Measurements from ENCODE around the gene GBA2. TPM values are rescaled to one million over a fixed set of nuclear protein-coding genes. Genes with fewer than 3 reads are reported as not detected.

Gene GBA2
- 53.7 and 57.0 TPM in 2 replicates for total RNA-seq

GRCh38 chr9:35748858-35749514, at the start of gene GBA2, which contains the start of gene RGP1:
Gene GBA2, minus strand, starts transcription at chr9:35749228. Its CDS starts 524 bp downstream, at chr9:35748704.
Gene RGP1, plus strand, starts transcription at chr9:35749287. Its CDS starts 469 bp downstream, at chr9:35749756.
- TF ChIP-seq, protein P1, sequence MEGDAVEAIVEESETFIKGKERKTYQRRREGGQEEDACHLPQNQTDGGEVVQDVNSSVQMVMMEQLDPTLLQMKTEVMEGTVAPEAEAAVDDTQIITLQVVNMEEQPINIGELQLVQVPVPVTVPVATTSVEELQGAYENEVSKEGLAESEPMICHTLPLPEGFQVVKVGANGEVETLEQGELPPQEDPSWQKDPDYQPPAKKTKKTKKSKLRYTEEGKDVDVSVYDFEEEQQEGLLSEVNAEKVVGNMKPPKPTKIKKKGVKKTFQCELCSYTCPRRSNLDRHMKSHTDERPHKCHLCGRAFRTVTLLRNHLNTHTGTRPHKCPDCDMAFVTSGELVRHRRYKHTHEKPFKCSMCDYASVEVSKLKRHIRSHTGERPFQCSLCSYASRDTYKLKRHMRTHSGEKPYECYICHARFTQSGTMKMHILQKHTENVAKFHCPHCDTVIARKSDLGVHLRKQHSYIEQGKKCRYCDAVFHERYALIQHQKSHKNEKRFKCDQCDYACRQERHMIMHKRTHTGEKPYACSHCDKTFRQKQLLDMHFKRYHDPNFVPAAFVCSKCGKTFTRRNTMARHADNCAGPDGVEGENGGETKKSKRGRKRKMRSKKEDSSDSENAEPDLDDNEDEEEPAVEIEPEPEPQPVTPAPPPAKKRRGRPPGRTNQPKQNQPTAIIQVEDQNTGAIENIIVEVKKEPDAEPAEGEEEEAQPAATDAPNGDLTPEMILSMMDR (IDR thresholded peaks at IDR 0.05; ENCODE audit: insufficient read depth, low read length, poor library complexity, severe bottlenecking), result no peak
- Histone ChIP-seq H3K4me3 (ENCODE audit: low read depth, low read length) (peak within 1 kb of the TSS; percentile 83), H3K27me3 (ENCODE audit: control insufficient read depth, insufficient read depth, low read length) (no peaks in the 10 kb centered on the region), H3K36me3 (ENCODE audit: control insufficient read depth, insufficient read depth, low read length) (peaks cover 3% of the 10 kb centered on the region)
- DNase-seq (ENCODE audit: low read depth), result no peak

DNA sequence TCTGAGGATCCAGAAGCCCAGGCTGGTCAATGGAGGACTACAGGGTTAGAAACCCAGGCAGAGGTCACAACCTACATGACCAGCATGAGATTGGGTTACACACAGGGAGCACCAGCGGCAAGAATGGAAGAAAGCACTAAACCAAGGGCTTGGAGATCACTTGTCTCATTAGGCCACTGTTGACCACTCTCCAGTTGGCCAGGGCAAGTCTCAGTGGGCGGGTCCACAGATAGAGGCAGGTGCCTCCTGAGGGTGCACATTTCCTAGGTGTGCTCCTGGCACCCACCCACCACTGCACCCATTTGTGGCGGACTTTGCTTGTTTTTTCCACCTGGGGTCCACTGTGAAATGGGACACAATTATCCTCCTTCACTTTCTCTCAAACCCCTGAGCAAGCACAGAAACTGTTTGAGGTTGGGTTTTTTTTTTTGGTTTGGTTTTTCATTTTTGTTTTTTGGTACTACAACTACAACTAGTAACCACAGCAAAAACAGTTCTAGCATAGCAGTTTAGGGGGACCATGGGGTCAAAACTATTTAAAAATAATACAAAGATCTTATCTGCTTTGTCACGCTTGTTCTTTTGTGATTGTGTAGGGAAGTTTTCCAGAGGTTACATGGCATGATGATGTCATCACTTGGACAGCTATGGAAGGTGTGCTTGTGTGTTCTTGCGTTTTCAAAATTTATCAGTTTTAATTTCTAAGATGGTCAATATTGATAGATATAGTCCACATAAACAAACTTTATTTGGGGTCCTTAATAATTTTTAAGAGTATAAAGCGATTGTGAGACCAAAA, 48.5 kb upstream of the GBA2 start:
- no peak for DNase-seq (ENCODE audit: low read depth)
- H3K4me3 ChIP-seq (ENCODE audit: low read depth, low read length), result no peak overlapping the region
- no peaks in the 10 kb centered on the region for H3K36me3 ChIP-seq (ENCODE audit: control insufficient read depth, insufficient read depth, low read length)
- H3K27me3 ChIP-seq (ENCODE audit: control insufficient read depth, insufficient read depth, low read length), result no peaks in the 10 kb centered on the region
- TF ChIP-seq, protein P1 (IDR thresholded peaks at IDR 0.05; ENCODE audit: insufficient read depth, low read length, poor library complexity, severe bottlenecking), result no peak

GRCh38 chr9:35795695-35796094, 46.7 kb upstream of the GBA2 start:
- Histone ChIP-seq H3K4me3 (ENCODE audit: low read depth, low read length) (no peak overlapping the region), H3K27me3 (ENCODE audit: control insufficient read depth, insufficient read depth, low read length) (no peaks in the 10 kb centered on the region), H3K36me3 (ENCODE audit: control insufficient read depth, insufficient read depth, low read length) (no peaks in the 10 kb centered on the region)
- DNase-seq (ENCODE audit: low read depth), result no peak
- TF ChIP-seq, protein P1 (IDR thresholded peaks at IDR 0.05; ENCODE audit: insufficient read depth, low read length, poor library complexity, severe bottlenecking), result no peak

DNA sequence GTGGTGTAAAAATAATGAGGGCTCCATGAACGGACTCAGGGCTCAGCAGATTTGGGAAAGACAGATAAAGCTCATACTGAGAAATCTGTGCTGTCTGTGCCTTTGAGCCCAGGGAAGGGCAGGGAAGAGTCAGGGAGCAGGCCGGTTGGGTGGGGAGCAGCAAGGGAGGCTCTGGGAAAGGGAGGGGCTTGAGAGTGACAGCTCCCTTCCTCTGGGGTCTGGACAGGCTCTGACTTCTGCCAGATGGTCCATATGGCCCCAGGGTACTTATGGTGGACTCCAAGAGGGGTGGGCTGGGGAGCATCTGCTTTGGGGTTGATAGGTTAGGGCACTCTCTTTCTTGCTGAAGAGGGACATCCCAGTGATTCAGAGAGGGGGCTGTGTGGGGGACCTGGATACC, 44.4 kb upstream of the GBA2 start:
- no peaks in the 10 kb centered on the region for H3K36me3 ChIP-seq (ENCODE audit: control insufficient read depth, insufficient read depth, low read length)
- TF ChIP-seq, protein P1 (IDR thresholded peaks at IDR 0.05; ENCODE audit: insufficient read depth, low read length, poor library complexity, severe bottlenecking), result no peak
- H3K27me3 ChIP-seq (ENCODE audit: control insufficient read depth, insufficient read depth, low read length), result no peaks in the 10 kb centered on the region
- DNase-seq (ENCODE audit: low read depth), result no peak
- H3K4me3 ChIP-seq (ENCODE audit: low read depth, low read length), result no peak overlapping the region

DNA sequence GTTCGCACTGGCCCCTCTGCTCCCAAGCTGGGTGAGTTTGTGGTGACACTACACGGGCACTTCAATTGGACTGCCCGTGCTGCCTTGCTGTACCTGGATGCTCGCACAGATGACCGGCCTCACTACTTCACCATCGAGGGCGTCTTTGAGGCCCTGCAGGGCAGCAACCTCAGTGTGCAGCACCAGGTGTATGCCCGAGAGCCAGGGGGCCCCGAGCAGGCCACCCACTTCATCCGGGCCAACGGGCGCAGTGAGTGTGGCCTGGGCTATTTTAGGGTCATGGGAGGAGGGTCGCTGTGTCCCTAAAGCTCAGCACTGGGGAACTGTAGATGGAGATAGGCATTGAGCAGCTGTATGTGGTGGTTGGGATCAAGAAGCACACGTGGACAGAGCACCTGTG, 43.8 kb upstream of the GBA2 start:
- no peak overlapping the region for H3K4me3 ChIP-seq (ENCODE audit: low read depth, low read length)
- H3K27me3 ChIP-seq (ENCODE audit: control insufficient read depth, insufficient read depth, low read length), result no peaks in the 10 kb centered on the region
- TF ChIP-seq, protein P1 (IDR thresholded peaks at IDR 0.05; ENCODE audit: insufficient read depth, low read length, poor library complexity, severe bottlenecking), result no peak
- no peaks in the 10 kb centered on the region for H3K36me3 ChIP-seq (ENCODE audit: control insufficient read depth, insufficient read depth, low read length)
- DNase-seq (ENCODE audit: low read depth), result no peak
